OCI-LY3 (cell line): Measurements from ENCODE around the gene C1orf232.

Experiments
- H2AFZ ChIP-seq: fragments of 200-600, 300-600 bp; shearing (Covaris generic); 2 replicates; pipeline ENCODE4 v1.6.0; 2014; ENCODE audit warnings: antibody characterized with exemption, low read depth, low read length
- H3K27ac ChIP-seq: fragments of 200-600, 300-600 bp; sonication (generic); 2 replicates; pipeline ENCODE4 v1.5.1; 2014; ENCODE audit warnings: mild to moderate bottlenecking, low read length, moderate library complexity, mixed read lengths
- H3K27me3 ChIP-seq: fragments of 200-600, 300-600 bp; sonication (generic); 2 replicates; pipeline ENCODE4 v1.6.1; 2014; ENCODE audit warnings: low read depth, low read length, mixed read lengths
- H3K36me3 ChIP-seq: fragments of 200-600, 300-600 bp; sonication (generic); replicated peaks from 2 replicates; pipeline ENCODE3; 2014; ENCODE audit warnings: low read depth, low read length, mixed read lengths
- H3K4me1 ChIP-seq: fragments of 300-600, 200-600 bp; sonication (generic); 2 replicates; pipeline ENCODE4 v1.6.1; 2014; ENCODE audit warnings: low read length, mixed read lengths
- H3K4me2 ChIP-seq: fragments of 200-600, 300-600 bp; sonication (generic); 2 replicates; pipeline ENCODE4 v1.6.1; 2014; ENCODE audit warnings: low read length, mixed read lengths
- H3K4me3 ChIP-seq: fragments of 300-600, 200-600 bp; sonication (generic); 2 replicates; pipeline ENCODE4 v1.5.1; 2014; ENCODE audit warnings: antibody characterized with exemption, mild to moderate bottlenecking, low read length, moderate library complexity
- H3K79me2 ChIP-seq: fragments of 300-600, 200-600 bp; shearing (Covaris generic); 2 replicates; pipeline ENCODE4 v1.6.1; 2014; ENCODE audit warnings: mild to moderate bottlenecking, low read length, mixed read lengths
- H3K9ac ChIP-seq: fragments of 300-600, 200-600 bp; shearing (Covaris generic); 2 replicates; pipeline ENCODE4 v1.6.0; 2014; ENCODE audit warnings: mild to moderate bottlenecking, low read length, moderate library complexity
- H3K9me3 ChIP-seq: fragments of 200-600, 300-600 bp; shearing (Covaris generic); 2 replicates; pipeline ENCODE4 v1.6.1; 2014; ENCODE audit warnings: low read length, mixed read lengths; ENCODE audit not compliant: insufficient read depth
- H4K20me1 ChIP-seq: fragments of 200-600, 300-600 bp; sonication (generic); 2 replicates; pipeline ENCODE4 v1.6.1; 2016; ENCODE audit warnings: low read length, mixed read lengths; ENCODE audit not compliant: insufficient read depth
- EZH2phosphoT487 ChIP-seq: fragments of 200-600 bp; shearing (Covaris generic); IDR thresholded peaks from 2 replicates; pipeline ENCODE4 v1.6.1; 2018; ENCODE audit warnings: antibody characterized with exemption, mixed run types, low read depth
- TF ChIP-seq, protein P1 (sequence below): fragments of 200-600, 300-600 bp; sonication (generic); IDR thresholded peaks from 2 replicates; pipeline ENCODE4 v1.5.1; 2014; ENCODE audit warnings: antibody characterized with exemption, low read length, low read depth

Gene C1orf232

GRCh38 chr1:26184883-26185282 is 16.1 kb upstream of the C1orf232 start:
- Histone ChIP-seq H3K27ac (no peak overlapping the region), H3K79me2 (no peaks in the 10 kb centered on the region), H3K36me3 (no peaks in the 10 kb centered on the region), H3K4me3 (no peak overlapping the region), H4K20me1 (no peaks in the 10 kb centered on the region), H2AFZ (no peak overlapping the region), H3K9me3 (no peaks in the 10 kb centered on the region), H3K27me3 (no peaks in the 10 kb centered on the region), H3K4me2 (no peak overlapping the region), H3K9ac (no peak overlapping the region), H3K4me1 (no peaks in the 10 kb centered on the region)
- TF ChIP-seq, protein P1, sequence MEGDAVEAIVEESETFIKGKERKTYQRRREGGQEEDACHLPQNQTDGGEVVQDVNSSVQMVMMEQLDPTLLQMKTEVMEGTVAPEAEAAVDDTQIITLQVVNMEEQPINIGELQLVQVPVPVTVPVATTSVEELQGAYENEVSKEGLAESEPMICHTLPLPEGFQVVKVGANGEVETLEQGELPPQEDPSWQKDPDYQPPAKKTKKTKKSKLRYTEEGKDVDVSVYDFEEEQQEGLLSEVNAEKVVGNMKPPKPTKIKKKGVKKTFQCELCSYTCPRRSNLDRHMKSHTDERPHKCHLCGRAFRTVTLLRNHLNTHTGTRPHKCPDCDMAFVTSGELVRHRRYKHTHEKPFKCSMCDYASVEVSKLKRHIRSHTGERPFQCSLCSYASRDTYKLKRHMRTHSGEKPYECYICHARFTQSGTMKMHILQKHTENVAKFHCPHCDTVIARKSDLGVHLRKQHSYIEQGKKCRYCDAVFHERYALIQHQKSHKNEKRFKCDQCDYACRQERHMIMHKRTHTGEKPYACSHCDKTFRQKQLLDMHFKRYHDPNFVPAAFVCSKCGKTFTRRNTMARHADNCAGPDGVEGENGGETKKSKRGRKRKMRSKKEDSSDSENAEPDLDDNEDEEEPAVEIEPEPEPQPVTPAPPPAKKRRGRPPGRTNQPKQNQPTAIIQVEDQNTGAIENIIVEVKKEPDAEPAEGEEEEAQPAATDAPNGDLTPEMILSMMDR: no peak
- no peak for TF ChIP-seq EZH2phosphoT487

DNA sequence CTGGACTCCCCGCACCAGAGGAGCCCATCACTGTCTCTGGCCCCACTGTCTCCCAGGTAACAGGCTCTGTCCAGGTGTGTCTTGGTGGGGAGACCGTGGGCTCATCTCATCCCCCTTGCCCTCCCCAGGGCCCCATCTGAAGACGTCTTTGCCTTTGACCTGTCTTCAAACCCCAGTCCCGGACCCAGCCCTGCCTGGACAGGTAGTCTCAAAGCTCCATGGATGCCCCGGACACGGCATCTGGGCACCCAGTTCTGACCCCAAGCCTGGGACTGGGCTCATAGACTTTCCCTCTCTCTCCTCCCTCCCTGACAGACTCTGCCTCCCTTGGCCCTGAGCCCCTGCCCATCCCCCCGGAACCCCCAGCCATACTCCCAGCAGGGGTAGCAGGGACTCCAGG is 15.3 kb upstream of the C1orf232 start:
- H3K27me3 ChIP-seq: no peaks in the 10 kb centered on the region
- H3K9ac ChIP-seq: no peak overlapping the region
- no peaks in the 10 kb centered on the region for H3K79me2 ChIP-seq
- no peak for TF ChIP-seq EZH2phosphoT487
- TF ChIP-seq, protein P1: no peak
- no peaks in the 10 kb centered on the region for H3K36me3 ChIP-seq
- H3K4me1 ChIP-seq: no peaks in the 10 kb centered on the region
- H4K20me1 ChIP-seq: no peaks in the 10 kb centered on the region
- H3K4me3 ChIP-seq: no peak overlapping the region
- H3K9me3 ChIP-seq: no peaks in the 10 kb centered on the region
- no peak overlapping the region for H3K27ac ChIP-seq
- no peak overlapping the region for H2AFZ ChIP-seq
- H3K4me2 ChIP-seq: no peak overlapping the region

- Histone ChIP-seq H2AFZ (no peak overlapping the region), H3K9me3 (no peaks in the 10 kb centered on the region), H3K9ac (no peak overlapping the region), H3K79me2 (no peaks in the 10 kb centered on the region), H3K27me3 (no peaks in the 10 kb centered on the region), H3K4me2 (no peak overlapping the region), H3K4me1 (no peaks in the 10 kb centered on the region), H3K4me3 (no peak overlapping the region), H4K20me1 (no peaks in the 10 kb centered on the region), H3K36me3 (no peaks in the 10 kb centered on the region), H3K27ac (no peak overlapping the region)
- TF ChIP-seq, protein P1: no peak
- no peak for TF ChIP-seq EZH2phosphoT487
Measured at GRCh38 chr1:26182383-26182696, 13.6 kb upstream of the C1orf232 start.

DNA sequence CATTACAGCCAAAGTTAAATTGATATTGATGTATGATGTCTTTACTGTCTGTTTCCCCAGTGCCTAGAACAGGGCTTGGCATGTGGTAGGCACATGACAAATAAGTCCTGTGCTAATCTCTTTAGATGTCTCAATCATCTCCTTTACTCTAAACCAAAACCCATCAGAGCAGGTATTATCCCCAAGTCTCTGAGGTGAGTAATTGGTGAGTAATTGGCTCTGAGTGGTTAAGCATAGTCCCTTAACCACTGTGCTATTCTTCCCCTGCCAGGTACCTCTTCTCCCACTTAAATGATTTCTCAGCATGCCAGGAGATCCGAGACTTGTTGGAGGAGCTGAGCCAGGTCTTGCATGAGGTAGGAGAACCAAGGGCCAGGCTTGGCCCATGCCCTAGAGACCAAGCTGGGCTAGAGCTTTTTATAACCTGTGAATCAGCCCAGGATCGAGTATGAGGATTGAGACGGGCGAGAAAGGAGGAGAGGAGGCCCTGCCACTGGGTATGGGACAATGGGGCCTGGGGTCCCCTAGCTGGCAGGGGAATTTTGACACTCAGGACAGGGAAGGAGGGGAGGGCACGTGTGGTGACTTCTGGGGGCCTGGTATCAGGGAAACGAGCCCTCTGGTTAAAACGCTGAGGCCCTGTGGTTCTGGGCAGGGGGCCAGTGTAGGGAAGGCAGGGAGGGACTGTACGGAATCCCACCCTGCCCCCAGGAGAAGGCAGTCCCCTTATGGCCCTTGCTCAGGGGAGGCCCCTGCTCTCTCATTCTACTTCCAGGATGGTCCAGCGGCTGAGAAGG is 13.0 kb upstream of the C1orf232 start:
- Histone ChIP-seq H3K9me3 (no peaks in the 10 kb centered on the region), H3K4me3 (no peak overlapping the region)

More for the DNA sequence above, 13.0 kb upstream of the C1orf232 start:
- Histone ChIP-seq H3K4me2 (no peak overlapping the region), H3K79me2 (no peaks in the 10 kb centered on the region), H2AFZ (no peak overlapping the region), H4K20me1 (no peaks in the 10 kb centered on the region), H3K27ac (no peak overlapping the region), H3K9ac (no peak overlapping the region), H3K36me3 (no peaks in the 10 kb centered on the region), H3K4me1 (no peaks in the 10 kb centered on the region), H3K27me3 (no peaks in the 10 kb centered on the region)
- TF ChIP-seq, protein P1: no peak
- TF ChIP-seq EZH2phosphoT487: no peak
